Suprapubic skin (tissue), 3 donors: ENCODE results near the gene ABCC6.

Experiments
- EP300 ChIP-seq: sonication (generic); formaldehyde crosslinking; IDR thresholded peaks from one replicate; pipeline ENCODE4 v1.6.1; 2017; ENCODE audit warnings: antibody characterized with exemption
- POLR2A ChIP-seq, 2 donors: fragments of 450-650 bp; IDR thresholded peaks; one replicate each; pipeline ENCODE4 v1.6.1; 2017; ENCODE audit warnings: antibody characterized with exemption in 2 of 2, mild to moderate bottlenecking in 2 of 2, moderate library complexity in 2 of 2
- TF ChIP-seq, protein P1 (sequence below), 2 donors: fragments of 200-600 bp in 1 of 2; fragments of 450-650 bp in 1 of 2; sonication (generic) in 1 of 2; IDR thresholded peaks; one replicate each; pipeline ENCODE4 v1.5.1; 2016 to 2019; ENCODE audit warnings: antibody characterized with exemption in 2 of 2, mild to moderate bottlenecking in 1 of 2, moderate library complexity in 1 of 2

DNA sequence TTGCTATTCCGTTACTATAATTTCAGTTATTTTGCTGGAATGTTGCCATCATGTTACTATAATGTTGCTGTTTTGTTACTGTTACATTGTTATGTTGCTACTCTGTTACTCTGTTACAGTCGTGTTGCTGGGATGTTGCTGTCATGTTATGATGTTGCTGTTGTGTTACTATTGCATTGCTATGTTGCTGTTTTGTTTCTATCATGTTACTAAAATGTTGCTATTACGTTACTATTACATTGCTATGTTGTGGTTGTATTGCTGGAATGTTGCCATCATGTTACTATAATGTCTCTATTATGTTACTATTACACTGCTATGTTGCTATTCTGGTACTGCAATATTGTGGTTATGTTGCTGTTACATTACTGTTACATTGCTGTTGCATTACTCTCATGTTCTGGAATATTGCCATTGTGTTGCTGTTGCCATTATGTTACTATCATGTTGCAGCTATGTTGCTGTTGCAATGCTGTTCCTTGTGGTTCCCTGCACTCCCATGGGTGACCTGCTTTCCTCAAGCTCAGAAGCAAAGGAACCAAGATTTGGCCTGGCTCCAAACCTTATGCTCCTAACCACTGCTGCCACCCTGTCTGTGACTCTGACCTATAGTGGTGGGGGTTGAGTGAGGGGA, 64.4 kb downstream of the ABCC6 start:
- TF ChIP-seq, protein P1, sequence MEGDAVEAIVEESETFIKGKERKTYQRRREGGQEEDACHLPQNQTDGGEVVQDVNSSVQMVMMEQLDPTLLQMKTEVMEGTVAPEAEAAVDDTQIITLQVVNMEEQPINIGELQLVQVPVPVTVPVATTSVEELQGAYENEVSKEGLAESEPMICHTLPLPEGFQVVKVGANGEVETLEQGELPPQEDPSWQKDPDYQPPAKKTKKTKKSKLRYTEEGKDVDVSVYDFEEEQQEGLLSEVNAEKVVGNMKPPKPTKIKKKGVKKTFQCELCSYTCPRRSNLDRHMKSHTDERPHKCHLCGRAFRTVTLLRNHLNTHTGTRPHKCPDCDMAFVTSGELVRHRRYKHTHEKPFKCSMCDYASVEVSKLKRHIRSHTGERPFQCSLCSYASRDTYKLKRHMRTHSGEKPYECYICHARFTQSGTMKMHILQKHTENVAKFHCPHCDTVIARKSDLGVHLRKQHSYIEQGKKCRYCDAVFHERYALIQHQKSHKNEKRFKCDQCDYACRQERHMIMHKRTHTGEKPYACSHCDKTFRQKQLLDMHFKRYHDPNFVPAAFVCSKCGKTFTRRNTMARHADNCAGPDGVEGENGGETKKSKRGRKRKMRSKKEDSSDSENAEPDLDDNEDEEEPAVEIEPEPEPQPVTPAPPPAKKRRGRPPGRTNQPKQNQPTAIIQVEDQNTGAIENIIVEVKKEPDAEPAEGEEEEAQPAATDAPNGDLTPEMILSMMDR (IDR thresholded peaks at IDR 0.05): no peak
- no peak for TF ChIP-seq EP300
- TF ChIP-seq POLR2A (IDR thresholded peaks at IDR 0.05): no peak
